ENCODE results near the gene AOX1.

- TF ChIP-seq CTCF (IDR thresholded peaks at IDR 0.05) (no peak), EZH2 (IDR thresholded peaks at IDR 0.05; ENCODE audit: borderline replicate concordance, insufficient read depth, low read depth, low read length, poor library complexity, severe bottlenecking) (no peak)
Measured at GRCh38 chr2:200619279-200619678, 33.5 kb downstream of the AOX1 start.

Measured in B cell (primary cell).